Neuronal stem cell (in vitro differentiated cells): ENCODE measurements around the gene C3orf22.

ENCODE experiments used
- DNase-seq: peaks from one replicate; pipeline ENCODE4 v3.0.0-alpha.2; 2013; ENCODE audit warnings: low spot score
- H2AFZ ChIP-seq: one replicate; pipeline ENCODE4 v1.6.1; 2013; ENCODE audit warnings: mild to moderate bottlenecking, low read length, inconsistent platforms
- H2AK5ac ChIP-seq: 2 replicates; pipeline ENCODE4 v1.6.1; 2013; ENCODE audit warnings: low read depth, mild to moderate bottlenecking, inconsistent platforms, low read length, moderate library complexity, mixed read lengths
- H2BK120ac ChIP-seq: 2 replicates; pipeline ENCODE4 v1.6.1; 2013; ENCODE audit warnings: low read depth, mild to moderate bottlenecking, inconsistent platforms, low read length, moderate library complexity, mixed read lengths
- H2BK12ac ChIP-seq: one replicate; pipeline ENCODE4 v1.6.1; 2013; ENCODE audit warnings: low read length, inconsistent platforms
- H2BK15ac ChIP-seq: 2 replicates; pipeline ENCODE4 v1.6.1; 2013; ENCODE audit warnings: mild to moderate bottlenecking, low read length, inconsistent platforms, mixed read lengths
- H2BK5ac ChIP-seq: one replicate; pipeline ENCODE4 v1.6.1; 2013; ENCODE audit warnings: inconsistent platforms, mild to moderate bottlenecking, low read length, moderate library complexity
- H3K14ac ChIP-seq: one replicate; pipeline ENCODE4 v1.6.1; 2013; ENCODE audit warnings: low read length, inconsistent platforms
- H3K18ac ChIP-seq: 2 replicates; pipeline ENCODE4 v1.6.1; 2013; ENCODE audit warnings: low read length, inconsistent platforms
- H3K23ac ChIP-seq: 2 replicates; pipeline ENCODE4 v1.6.1; 2013; ENCODE audit warnings: low read depth, mild to moderate bottlenecking, mixed read lengths, low read length, inconsistent platforms; ENCODE audit not compliant: poor library complexity
- H3K27ac ChIP-seq: replicated peaks from 3 replicates; pipeline ENCODE4 v1.5.1; 2013; ENCODE audit warnings: low read length, inconsistent platforms
- H3K27me3 ChIP-seq, 3 experiments: 2 replicates each; pipeline ENCODE4 v1.6.1; 2013; ENCODE audit warnings: low read length in 3 of 3, mild to moderate bottlenecking in 2 of 3, inconsistent platforms in 1 of 3, low read depth in 1 of 3, mixed read lengths in 1 of 3, moderate library complexity in 1 of 3; ENCODE audit not compliant: control insufficient read depth in 3 of 3, insufficient read depth in 3 of 3
- H3K36me3 ChIP-seq, 2 donors: replicated peaks in 1 of 2; 2 replicates each; pipeline ENCODE4 v1.6.1; 2013; ENCODE audit warnings: low read length in 2 of 2; ENCODE audit not compliant: control insufficient read depth in 2 of 2, insufficient read depth in 2 of 2
- H3K4ac ChIP-seq: 2 replicates; pipeline ENCODE4 v1.6.1; 2013; ENCODE audit warnings: inconsistent platforms, mild to moderate bottlenecking, low read length, moderate library complexity
- H3K4me1 ChIP-seq, 2 donors: 1 replicate in 1 of 2; 2 replicates in 1 of 2; pipeline ENCODE4 v1.6.1; 2013; ENCODE audit warnings: low read length in 2 of 2, low read depth in 1 of 2; ENCODE audit not compliant: control insufficient read depth in 2 of 2, insufficient read depth in 1 of 2
- H3K4me2 ChIP-seq: one replicate; pipeline ENCODE4 v1.6.1; 2013; ENCODE audit warnings: mild to moderate bottlenecking, low read length, inconsistent platforms; ENCODE audit not compliant: insufficient read depth, poor library complexity, severe bottlenecking
- H3K4me3 ChIP-seq, 2 donors: 2 replicates each; pipeline ENCODE4 v1.5.1; 2013; ENCODE audit warnings: low read length in 2 of 2, mild to moderate bottlenecking in 2 of 2, inconsistent platforms in 1 of 2, moderate library complexity in 1 of 2
- H3K79me1 ChIP-seq: one replicate; pipeline ENCODE4 v1.6.1; 2013; ENCODE audit warnings: low read depth, mild to moderate bottlenecking, inconsistent platforms, low read length, moderate library complexity
- H3K9ac ChIP-seq: one replicate; pipeline ENCODE4 v1.6.1; 2013; ENCODE audit warnings: mild to moderate bottlenecking, low read depth, low read length, inconsistent platforms; ENCODE audit not compliant: poor library complexity
- H3K9me3 ChIP-seq, 2 donors: replicated peaks in 1 of 2; 2 replicates each; pipeline versions ENCODE3 to v1.6.1; 2013; ENCODE audit warnings: low read length in 2 of 2, mild to moderate bottlenecking in 2 of 2, inconsistent platforms in 1 of 2, low read depth in 1 of 2, mixed read lengths in 1 of 2, moderate library complexity in 1 of 2; ENCODE audit not compliant: control insufficient read depth in 2 of 2, insufficient read depth in 1 of 2
- H4K8ac ChIP-seq: one replicate; pipeline ENCODE4 v1.6.1; 2013; ENCODE audit warnings: low read depth, mild to moderate bottlenecking, inconsistent platforms, low read length, moderate library complexity
- H4K91ac ChIP-seq: one replicate; pipeline ENCODE4 v1.6.1; 2013; ENCODE audit warnings: low read length, low read depth, mild to moderate bottlenecking, inconsistent platforms; ENCODE audit not compliant: poor library complexity
- WGBS, 2 donors: extraction: QIAGEN DNeasy Blood & Tissue Kit; methylation state at CpG; one replicate each; pipeline ENCODE4 v1.1.7; 2013; ENCODE audit warnings: missing lambda C conversion rate in 2 of 2, mixed read lengths in 1 of 2; ENCODE audit not compliant: insufficient read length in 2 of 2, insufficient replicate concordance in 1 of 2; ENCODE audit errors: extremely low coverage in 2 of 2; 5-methylcytosine and 5-hydroxymethylcytosine counted together

C3orf22 gene

DNA sequence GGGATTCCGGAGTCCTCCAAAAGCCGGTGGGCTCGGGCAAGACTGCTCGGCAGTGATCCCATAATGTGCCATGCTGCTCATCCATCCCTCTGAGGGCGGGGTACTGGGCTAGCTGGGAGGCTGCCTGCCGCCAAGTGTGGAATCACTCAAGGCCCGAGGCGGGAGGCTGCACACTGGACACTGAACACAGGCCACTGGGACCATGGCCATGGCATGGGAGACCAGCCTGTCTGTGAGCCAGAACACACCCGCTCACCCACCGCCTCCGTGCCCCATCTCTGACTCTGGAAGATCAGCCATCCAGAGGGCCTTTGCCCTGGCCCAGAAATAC, 1.4 kb downstream of the C3orf22 start:
- Histone ChIP-seq H2BK15ac (no peak overlapping the region), H2BK120ac (no peak overlapping the region), H3K27me3 (peaks cover 0 to 8% (median 0%) of the 10 kb centered on the region in 3 experiments), H3K14ac (no peak overlapping the region), H3K4me3 (no peak overlapping the region), H3K4ac (no peak overlapping the region), H3K9ac (peak overlapping the region; percentile 66), H3K27ac (no peak overlapping the region), H3K23ac (no peak overlapping the region), H2AFZ (no peak overlapping the region), H2AK5ac (no peak overlapping the region), H3K9me3 (no peaks in the 10 kb centered on the region), H3K79me1 (peaks cover 5% of the 10 kb centered on the region), H3K4me1 (peaks cover 0 to 3% of the 10 kb centered on the region in 2 donors), H3K18ac (peak overlapping the region; percentile 35), H2BK5ac (no peak overlapping the region), H3K36me3 (no peaks in the 10 kb centered on the region), H4K8ac (no peak overlapping the region), H2BK12ac (no peak overlapping the region), H3K4me2 (no peak overlapping the region), H4K91ac (no peak overlapping the region)
- DNase-seq: no peak
- WGBS, 2 donors: no CpG with 5 or more reads among the region's 11 CpGs

GRCh38 chr3:126556637-126557414, 1.9 kb downstream of the C3orf22 start:
- Histone ChIP-seq H3K9me3 (no peaks in the 10 kb centered on the region), H3K4ac (no peak overlapping the region), H3K27ac (no peak overlapping the region), H3K4me2 (no peak overlapping the region), H2BK5ac (no peak overlapping the region), H2AFZ (no peak overlapping the region), H3K18ac (no peak overlapping the region), H2AK5ac (peak overlapping the region; percentile 28), H4K8ac (no peak overlapping the region), H3K36me3 (no peaks in the 10 kb centered on the region), H4K91ac (no peak overlapping the region), H2BK15ac (no peak overlapping the region), H3K23ac (peak overlapping the region; percentile 55), H3K9ac (peak overlapping the region; percentile 17), H2BK12ac (no peak overlapping the region), H3K14ac (peak overlapping the region; percentile 56), H3K4me1 (peaks cover 0 to 3% of the 10 kb centered on the region in 2 donors), H2BK120ac (no peak overlapping the region), H3K4me3 (peak overlapping the region in 1 of 2 donors; percentile 44), H3K27me3 (peaks cover 0 to 8% (median 0%) of the 10 kb centered on the region in 3 experiments), H3K79me1 (peaks cover 5% of the 10 kb centered on the region)
- DNase-seq: no peak
- no CpG with 5 or more reads among the region's 8 CpGs for WGBS, 2 donors

DNA sequence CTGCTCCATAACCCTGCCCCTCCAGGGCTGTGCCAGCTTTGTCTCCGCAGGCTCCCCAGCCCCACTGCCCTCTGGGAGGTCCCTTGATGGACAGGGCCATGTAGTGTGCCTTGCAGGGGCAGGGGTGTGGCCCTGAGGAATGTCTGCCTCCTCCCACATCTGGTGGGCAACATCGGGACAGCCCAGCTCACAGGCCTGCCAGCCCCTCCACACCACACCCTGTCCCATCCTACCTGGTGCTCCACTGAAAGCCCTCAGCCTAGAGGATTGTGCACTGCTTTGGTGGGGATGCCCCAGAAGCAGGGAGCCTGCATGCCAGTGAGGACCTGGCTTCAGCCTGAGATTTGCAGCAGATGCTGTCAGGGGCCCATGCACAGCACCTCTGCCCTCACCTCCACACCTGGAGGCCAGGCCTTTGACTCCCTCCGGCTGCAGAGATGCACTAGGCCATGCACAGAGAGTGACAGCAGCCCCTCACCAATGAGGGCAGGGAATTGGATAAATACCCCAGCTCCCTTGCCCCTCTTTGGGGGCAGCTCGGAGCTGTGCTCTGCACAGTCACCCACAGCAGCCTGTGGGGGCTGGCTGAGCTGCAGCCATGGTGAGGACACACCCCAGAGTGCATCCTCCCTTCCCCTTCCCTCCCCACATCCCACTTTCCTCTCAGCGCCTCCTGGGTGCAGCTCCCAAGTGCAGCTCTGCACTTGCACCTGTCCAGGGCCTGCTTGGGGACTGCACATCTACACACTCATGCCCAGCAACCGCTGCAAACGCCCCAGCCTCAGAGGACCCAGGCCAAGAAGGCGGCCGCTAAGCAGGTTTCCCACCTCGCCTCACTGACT, 2.7 kb downstream of the C3orf22 start:
- Histone ChIP-seq H3K23ac (peak overlapping the region; percentile 55), H3K27me3 (peaks cover 0 to 8% (median 0%) of the 10 kb centered on the region in 3 experiments), H2AK5ac (peak overlapping the region; percentile 91), H2BK120ac (no peak overlapping the region), H2BK5ac (peak overlapping the region; percentile 29), H3K4me1 (peaks cover 0 to 3% of the 10 kb centered on the region in 2 donors), H3K4ac (no peak overlapping the region), H3K9me3 (no peaks in the 10 kb centered on the region), H2BK15ac (no peak overlapping the region), H3K27ac (no peak overlapping the region), H4K8ac (no peak overlapping the region), H3K79me1 (peaks cover 5% of the 10 kb centered on the region), H3K9ac (peak overlapping the region; percentile 67), H3K36me3 (no peaks in the 10 kb centered on the region), H2BK12ac (no peak overlapping the region), H3K4me2 (no peak overlapping the region), H2AFZ (no peak overlapping the region), H3K18ac (peak overlapping the region; percentile 77), H3K4me3 (peak overlapping the region in 1 of 2 donors; percentile 44), H3K14ac (peak overlapping the region; percentile 90), H4K91ac (peak overlapping the region; percentile 79)
- no CpG with 5 or more reads among the region's 10 CpGs for WGBS, 2 donors
- DNase-seq: no peak
